Memory B cell (primary cell): ENCODE measurements around the gene CYB5D1.

ENCODE experiments used
- ATAC-seq: fragments of 150-1000 bp; cut with Tn5 transposase; 2 replicates; pipeline ENCODE4 v1.10.0; 2021; ENCODE audit warnings: low read depth, mild to moderate bottlenecking, moderate library complexity
- DNase-seq, 2 donors: peaks; one replicate each; pipeline ENCODE4 v3.0.0; 2022; ENCODE audit warnings: low spot score in 2 of 2
- H3K27ac Mint-ChIP-seq: one replicate; pipeline ENCODE4 v1.8.0; 2022; ENCODE audit warnings: mild to moderate bottlenecking, moderate library complexity, mixed read lengths
- H3K27me3 Mint-ChIP-seq: one replicate; pipeline ENCODE4 v1.8.0; 2022; ENCODE audit warnings: mixed read lengths
- H3K36me3 Mint-ChIP-seq: one replicate; pipeline ENCODE4 v1.8.0; 2022; ENCODE audit warnings: mild to moderate bottlenecking, mixed read lengths
- H3K4me1 Mint-ChIP-seq: one replicate; pipeline ENCODE4 v1.8.0; 2022; ENCODE audit warnings: mixed read lengths
- H3K4me3 Mint-ChIP-seq: one replicate; pipeline ENCODE4 v1.8.0; 2022; ENCODE audit warnings: mild to moderate bottlenecking, moderate library complexity, mixed read lengths
- H3K9me3 Mint-ChIP-seq: one replicate; pipeline ENCODE4 v1.8.0; 2022; ENCODE audit warnings: mixed read lengths

CYB5D1 gene

DNA sequence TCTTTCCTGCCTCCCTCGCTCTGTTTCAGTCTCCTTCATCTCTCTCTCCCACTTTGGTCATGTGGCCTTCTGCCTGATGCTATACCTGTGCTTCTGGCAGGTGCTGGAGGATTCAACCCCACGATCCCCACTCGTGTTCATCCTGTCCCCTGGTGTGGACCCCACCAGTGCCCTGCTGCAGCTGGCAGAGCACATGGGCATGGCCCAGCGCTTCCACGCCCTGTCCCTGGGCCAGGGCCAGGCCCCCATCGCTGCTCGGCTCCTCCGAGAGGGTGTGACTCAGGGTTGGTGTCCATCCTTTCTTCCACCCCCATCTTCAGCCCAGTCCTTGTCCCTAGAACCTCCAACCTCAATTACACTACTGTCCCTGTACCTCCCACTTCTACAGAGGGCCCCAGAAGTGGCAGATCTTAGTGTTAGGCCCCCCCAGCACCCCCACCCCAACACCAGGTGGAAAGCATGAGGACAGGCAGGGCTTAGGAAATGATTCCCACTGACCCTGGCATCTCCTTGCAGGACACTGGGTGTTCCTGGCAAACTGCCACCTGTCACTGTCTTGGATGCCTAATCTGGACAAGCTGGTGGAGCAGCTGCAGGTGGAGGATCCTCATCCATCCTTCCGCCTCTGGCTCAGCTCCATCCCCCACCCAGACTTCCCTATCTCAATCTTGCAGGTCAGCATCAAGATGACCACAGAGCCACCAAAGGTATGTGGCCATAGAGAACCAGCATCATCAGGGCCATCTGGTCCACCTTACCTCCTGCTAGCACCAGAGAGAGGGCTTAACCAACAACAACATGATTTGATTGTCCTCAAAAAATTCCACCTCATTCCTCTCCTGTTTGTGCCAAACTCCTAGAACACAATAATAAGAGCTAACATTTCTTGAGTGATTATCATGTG lies 33.5 kb upstream of the CYB5D1 start:
- no peak for ATAC-seq
- H3K27ac Mint-ChIP-seq, result no peak overlapping the region
- H3K9me3 Mint-ChIP-seq, result no peaks in the 10 kb centered on the region
- H3K4me3 Mint-ChIP-seq, result no peak overlapping the region
- H3K4me1 Mint-ChIP-seq, result no peaks in the 10 kb centered on the region
- no peaks in the 10 kb centered on the region for H3K36me3 Mint-ChIP-seq
- no peak for DNase-seq
- peaks cover 6% of the 10 kb centered on the region for H3K27me3 Mint-ChIP-seq

DNA sequence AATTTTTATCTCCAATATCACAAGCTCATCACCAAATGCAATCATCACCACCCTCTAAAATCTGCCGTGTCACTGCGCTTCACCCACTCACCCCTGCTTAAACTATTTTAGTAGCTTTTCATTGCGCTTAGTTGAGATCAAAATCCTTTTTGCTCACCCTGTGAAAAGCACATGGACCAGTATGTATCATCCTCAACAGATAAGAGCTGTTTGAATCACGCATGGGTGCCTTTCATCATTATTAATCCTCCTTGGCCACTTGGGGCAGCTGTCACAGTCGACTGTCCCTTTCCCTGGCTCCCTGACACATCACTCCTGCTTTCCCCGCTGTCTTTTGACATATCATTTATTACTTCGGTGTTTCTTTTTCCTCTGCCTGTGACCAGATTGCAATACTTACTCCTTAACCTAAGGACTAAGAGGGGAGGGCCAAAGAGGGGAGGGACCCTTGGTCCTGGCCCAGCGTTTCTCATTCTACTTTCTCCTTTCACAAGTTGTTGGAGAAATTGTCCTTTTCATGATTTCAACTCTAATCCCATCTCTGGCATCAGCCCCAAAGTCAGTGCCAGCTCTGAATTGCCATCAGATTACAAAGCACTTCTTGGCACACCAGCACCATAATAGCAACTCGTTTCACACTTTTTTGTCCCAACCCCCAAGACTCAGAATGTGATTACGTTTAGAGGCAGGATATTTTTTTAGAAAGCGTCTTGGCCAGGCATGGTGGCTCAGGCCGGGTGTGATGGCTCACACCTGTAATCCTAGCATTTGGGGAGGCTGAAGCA lies 32.4 kb upstream of the CYB5D1 start:
- no peak for ATAC-seq
- no peak overlapping the region for H3K27ac Mint-ChIP-seq
- DNase-seq, result no peak
- no peak overlapping the region for H3K4me3 Mint-ChIP-seq
- no peaks in the 10 kb centered on the region for H3K4me1 Mint-ChIP-seq
- peaks cover 7% of the 10 kb centered on the region for H3K27me3 Mint-ChIP-seq
- H3K36me3 Mint-ChIP-seq, result no peaks in the 10 kb centered on the region
- no peaks in the 10 kb centered on the region for H3K9me3 Mint-ChIP-seq

DNA sequence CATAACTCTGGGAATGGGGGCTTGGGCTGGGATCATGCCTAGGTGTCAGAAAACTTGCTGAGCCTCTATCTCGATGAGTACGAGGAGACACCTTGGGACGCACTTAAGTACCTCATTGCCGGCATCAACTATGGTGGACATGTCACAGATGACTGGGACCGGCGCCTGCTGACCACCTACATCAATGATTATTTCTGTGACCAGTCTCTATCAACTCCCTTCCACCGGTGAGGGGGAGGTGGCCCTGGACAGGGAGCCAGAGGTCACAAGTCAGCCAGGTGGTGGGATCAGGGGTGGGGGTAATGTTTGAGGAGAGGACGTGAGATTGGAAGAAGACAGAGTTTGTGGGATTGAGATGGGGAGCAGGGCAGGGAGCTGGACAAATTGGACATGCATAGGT lies 27.2 kb upstream of the CYB5D1 start:
- Mint-ChIP-seq H3K9me3 (no peaks in the 10 kb centered on the region), H3K4me1 (peaks cover 9% of the 10 kb centered on the region), H3K27ac (no peak overlapping the region), H3K36me3 (no peaks in the 10 kb centered on the region), H3K27me3 (peaks cover 15% of the 10 kb centered on the region), H3K4me3 (no peak overlapping the region)
- DNase-seq (no peak), ATAC-seq (no peak)

DNA sequence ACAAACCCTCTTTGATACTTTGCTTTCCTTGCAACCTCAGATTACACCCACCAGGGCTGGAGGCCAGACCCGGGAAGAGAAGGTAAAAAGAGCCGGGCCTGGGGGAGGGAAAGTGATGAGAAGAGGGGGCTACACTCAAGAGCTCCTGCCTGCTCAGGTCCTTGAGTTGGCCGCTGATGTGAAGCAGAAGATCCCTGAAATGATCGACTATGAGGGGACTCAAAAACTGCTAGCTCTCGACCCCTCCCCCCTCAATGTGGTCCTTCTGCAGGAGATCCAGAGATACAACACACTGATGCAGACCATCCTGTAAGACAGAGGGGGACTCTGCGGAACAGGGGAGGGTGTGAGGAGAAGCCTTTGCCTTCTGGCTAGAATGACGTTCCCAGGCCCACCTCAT lies 26.6 kb upstream of the CYB5D1 start:
- DNase-seq (no peak), ATAC-seq (no peak)
- H3K4me1 Mint-ChIP-seq, result peaks cover 12% of the 10 kb centered on the region
- H3K27me3 Mint-ChIP-seq, result peaks cover 15% of the 10 kb centered on the region
- no peak overlapping the region for H3K27ac Mint-ChIP-seq
- no peak overlapping the region for H3K4me3 Mint-ChIP-seq
- H3K9me3 Mint-ChIP-seq, result no peaks in the 10 kb centered on the region
- no peaks in the 10 kb centered on the region for H3K36me3 Mint-ChIP-seq

DNA sequence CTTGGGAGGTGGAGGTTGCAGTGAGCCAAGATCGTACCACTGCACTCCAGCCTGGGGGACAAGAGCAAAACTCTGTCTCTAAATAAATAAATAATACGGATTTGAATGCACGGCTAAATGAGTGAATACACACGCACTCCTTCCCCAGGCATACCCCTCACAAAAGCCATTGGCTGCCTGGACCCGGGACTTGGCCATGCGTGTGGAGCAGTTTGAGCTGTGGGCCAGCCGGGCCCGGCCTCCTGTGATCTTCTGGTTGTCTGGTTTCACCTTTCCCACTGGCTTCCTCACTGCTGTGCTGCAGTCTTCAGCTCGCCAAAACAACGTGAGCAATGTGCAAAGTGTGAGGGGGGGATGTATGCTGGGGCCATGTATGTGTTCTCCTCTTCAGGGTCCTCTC lies 25.4 kb upstream of the CYB5D1 start:
- Mint-ChIP-seq H3K27me3 (peaks cover 15% of the 10 kb centered on the region), H3K4me3 (no peak overlapping the region), H3K27ac (no peak overlapping the region), H3K36me3 (no peaks in the 10 kb centered on the region), H3K9me3 (no peaks in the 10 kb centered on the region), H3K4me1 (peaks cover 23% of the 10 kb centered on the region)
- DNase-seq (no peak), ATAC-seq (no peak)

DNA sequence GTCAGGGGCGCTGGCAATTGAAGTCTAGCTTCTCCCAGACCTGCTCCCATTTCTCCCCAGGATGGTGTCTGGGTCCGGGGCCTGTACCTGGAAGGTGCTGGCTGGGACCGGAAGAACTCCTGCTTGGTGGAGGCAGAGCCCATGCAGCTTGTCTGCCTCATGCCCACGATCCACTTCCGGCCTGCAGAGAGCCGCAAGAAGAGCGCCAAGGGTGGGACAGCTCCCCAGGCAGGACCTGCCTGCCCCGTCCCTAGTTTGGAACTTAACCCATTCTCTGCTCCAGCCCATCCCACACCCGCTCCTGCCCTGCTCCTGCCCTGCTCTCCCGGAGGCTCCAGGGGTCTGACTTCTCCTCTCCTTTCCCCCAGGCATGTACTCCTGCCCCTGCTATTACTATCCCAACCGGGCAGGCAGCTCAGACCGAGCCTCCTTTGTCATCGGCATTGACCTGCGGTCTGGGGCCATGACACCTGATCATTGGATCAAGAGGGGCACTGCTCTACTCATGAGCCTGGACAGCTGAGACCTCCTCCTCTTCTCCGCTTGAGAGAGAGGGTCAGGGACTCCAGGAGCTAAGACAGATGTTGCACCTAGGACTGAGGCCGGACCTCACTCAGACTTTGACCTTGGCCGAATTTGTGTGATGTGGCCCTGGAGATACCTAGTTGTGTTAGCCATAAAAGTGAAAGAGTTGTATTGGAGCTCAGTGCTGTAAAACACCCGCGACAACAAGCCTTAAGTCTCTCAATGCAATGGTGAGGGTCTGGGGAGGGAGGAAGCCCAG lies 24.6 kb upstream of the CYB5D1 start:
- no peak for ATAC-seq
- H3K27ac Mint-ChIP-seq, result peak overlapping the region; percentile 98
- DNase-seq, result no peak
- no peaks in the 10 kb centered on the region for H3K36me3 Mint-ChIP-seq
- H3K9me3 Mint-ChIP-seq, result no peaks in the 10 kb centered on the region
- H3K4me1 Mint-ChIP-seq, result peaks cover 26% of the 10 kb centered on the region
- H3K4me3 Mint-ChIP-seq, result peak overlapping the region; percentile 92
- peaks cover 15% of the 10 kb centered on the region for H3K27me3 Mint-ChIP-seq

DNA sequence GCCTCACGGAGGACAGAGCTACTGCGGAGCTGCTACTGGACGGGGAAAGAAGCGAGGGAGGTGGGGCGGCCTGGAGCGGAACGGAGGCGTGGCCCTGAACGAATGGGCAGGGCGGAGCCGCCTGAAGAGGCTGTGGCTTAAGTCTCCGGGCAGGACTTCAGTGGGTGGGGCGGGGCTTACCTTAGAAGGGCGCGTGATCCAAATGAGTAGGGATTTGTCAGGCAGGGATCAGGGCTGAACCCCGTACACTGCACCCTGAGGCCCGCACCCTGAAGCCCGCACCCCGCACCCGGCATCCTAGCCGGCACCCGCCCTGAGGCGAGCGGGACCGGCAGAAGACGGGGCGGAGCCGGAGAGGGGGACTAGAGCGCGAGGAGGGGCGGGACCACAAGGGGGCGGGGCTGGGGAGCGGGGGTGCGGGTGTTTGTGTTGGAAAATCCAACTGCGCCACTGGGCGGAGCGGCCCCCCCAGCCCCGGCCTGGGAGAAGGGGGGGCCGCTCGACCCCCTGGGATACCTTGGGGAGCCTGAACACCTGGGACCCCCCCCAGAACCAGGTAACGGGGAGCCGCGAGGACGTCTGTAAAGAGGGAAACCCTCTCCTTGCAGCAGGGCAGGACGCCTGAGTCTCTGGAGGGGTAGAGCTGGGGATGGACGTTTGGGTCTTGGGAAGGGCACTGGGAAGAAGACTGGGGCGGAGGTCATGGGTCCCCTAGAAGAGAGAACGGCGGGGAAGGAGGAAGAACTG lies 23.8 kb upstream of the CYB5D1 start, which contains the start of gene KDM6B:
Gene KDM6B, plus strand, starts transcription at position 423 of the 747 bp plus-strand sequence. CDS start 11,338 bp downstream, outside the sequence.
- Mint-ChIP-seq H3K27ac (peak within 1 kb of the TSS; percentile 98), H3K36me3 (no peaks in the 10 kb centered on the region), H3K4me1 (peaks cover 33% of the 10 kb centered on the region), H3K4me3 (peak within 1 kb of the TSS; percentile 92), H3K9me3 (no peaks in the 10 kb centered on the region), H3K27me3 (peaks cover 15% of the 10 kb centered on the region)
- peak; percentile 89 to 91 for DNase-seq
- ATAC-seq, result peak; percentile 55

DNA sequence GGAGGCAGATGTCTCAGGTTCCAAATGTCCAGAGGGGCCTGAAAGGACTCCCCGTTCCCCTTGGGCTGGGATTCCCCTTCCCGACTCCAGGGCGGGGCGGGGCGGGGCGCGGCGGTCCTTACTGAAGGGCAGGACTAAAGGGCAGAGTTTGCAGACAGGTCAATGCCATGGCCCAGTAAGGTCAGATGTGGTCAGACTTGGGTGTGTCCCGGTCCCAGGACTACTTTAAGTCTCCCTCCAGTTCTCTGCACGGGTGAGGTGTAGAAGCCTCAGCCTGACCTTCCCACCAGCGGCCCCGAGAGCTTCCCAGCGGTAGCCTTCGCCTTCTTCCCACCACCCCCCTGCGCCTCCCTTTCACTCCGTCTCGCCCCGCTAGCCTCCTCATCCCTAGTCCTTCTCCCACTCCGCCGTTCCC lies 23.3 kb upstream of the CYB5D1 start:
- peak overlapping the region; percentile 98 for H3K27ac Mint-ChIP-seq
- H3K4me3 Mint-ChIP-seq, result peak overlapping the region; percentile 92
- H3K27me3 Mint-ChIP-seq, result peaks cover 11% of the 10 kb centered on the region
- DNase-seq, result peak in 1 of 2 donors; percentile 65
- peak; percentile 15 for ATAC-seq
- no peaks in the 10 kb centered on the region for H3K36me3 Mint-ChIP-seq
- peaks cover 37% of the 10 kb centered on the region for H3K4me1 Mint-ChIP-seq
- H3K9me3 Mint-ChIP-seq, result no peaks in the 10 kb centered on the region

DNA sequence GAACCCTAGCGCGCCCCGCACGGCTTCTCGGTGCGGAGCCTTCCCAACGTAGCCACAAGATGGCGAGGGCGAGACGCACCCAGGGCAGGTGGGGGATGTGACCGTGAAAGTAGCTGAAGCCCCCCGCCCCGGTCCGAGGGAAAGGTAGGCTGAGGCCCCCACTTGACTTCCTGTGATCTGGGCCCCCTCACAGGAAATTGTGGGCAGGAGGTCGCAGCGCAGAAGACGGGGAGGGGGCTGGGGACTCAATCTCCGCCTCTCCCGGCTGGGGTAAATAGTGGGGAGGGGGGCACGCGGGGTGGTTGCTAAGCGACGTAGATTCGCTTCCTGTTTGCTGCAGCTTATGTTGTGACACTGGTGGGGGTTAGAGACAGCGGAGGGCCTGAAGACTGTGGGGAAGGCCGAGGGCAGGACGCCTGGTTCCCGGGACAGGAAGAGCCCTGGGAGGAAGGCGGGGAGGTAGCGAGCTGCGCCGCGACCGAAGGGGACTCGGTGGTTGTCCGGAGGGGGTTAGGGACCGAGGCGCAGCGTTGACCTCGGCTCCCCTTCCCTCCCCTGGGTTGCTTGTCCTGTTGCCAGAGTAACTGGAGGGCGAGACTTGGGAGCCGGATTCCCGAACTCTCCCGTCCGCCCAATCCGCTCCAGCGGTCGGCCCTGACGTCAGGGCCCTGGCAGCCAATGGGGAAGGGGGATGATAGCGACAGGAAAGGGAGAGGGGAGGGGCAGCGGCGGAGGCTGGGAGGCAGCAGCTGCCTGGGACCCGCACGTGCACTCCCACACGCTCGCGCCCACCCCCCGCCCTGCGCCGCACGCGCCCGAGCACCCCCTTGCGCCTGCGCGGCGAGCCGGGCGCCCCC lies 22.6 kb upstream of the CYB5D1 start:
- DNase-seq (peak; percentile 87 to 88), ATAC-seq (peak; percentile 54)
- Mint-ChIP-seq H3K4me3 (peak overlapping the region; percentile 92), H3K27me3 (peaks cover 11% of the 10 kb centered on the region), H3K27ac (peak overlapping the region; percentile 98), H3K9me3 (no peaks in the 10 kb centered on the region), H3K36me3 (peaks cover 2% of the 10 kb centered on the region), H3K4me1 (peaks cover 42% of the 10 kb centered on the region)

DNA sequence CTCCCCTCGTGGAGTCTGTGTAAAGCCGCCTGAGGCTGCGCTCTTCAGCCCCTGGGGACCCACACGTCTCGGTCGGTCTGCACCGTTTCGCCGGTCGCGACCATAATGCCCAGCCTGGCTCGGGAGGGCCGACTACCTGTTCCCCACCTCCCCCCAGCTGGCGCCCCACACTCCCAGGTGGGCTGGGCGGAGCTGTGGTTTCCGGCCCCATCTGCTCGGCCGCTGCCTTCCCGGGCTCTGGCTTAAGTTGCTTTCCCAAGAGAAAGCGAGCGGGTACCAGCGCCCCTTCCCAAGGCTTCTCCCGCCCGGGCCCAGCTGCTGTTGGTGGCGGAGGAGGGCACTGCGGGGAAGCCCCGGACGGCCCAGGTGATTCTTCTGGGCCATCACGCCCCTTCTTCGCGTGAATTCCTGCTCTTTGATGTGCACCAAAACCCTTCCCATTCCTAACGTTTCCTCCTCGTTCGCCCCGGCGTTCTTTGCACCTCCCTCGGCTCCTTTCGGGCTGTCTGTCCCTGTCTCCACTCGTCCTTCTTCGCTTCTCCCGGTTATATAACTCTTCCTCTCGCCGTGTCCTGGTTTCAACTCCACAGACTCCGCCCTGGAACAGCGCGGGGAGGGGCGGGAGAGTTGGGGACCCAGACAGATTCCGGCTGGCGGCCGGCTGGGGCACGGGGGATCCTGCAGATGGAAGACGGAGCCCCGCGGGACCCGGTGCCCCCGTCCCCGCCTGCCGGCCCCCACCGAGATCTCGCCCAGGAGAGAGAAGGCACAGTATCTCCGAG lies 21.8 kb upstream of the CYB5D1 start:
- peak overlapping the region; percentile 98 for H3K27ac Mint-ChIP-seq
- peaks cover 10% of the 10 kb centered on the region for H3K27me3 Mint-ChIP-seq
- peak overlapping the region; percentile 92 for H3K4me3 Mint-ChIP-seq
- peak in 1 of 2 donors; percentile 84 for DNase-seq
- H3K9me3 Mint-ChIP-seq, result no peaks in the 10 kb centered on the region
- H3K36me3 Mint-ChIP-seq, result peaks cover 5% of the 10 kb centered on the region
- ATAC-seq, result peak; percentile 4
- peaks cover 47% of the 10 kb centered on the region for H3K4me1 Mint-ChIP-seq

DNA sequence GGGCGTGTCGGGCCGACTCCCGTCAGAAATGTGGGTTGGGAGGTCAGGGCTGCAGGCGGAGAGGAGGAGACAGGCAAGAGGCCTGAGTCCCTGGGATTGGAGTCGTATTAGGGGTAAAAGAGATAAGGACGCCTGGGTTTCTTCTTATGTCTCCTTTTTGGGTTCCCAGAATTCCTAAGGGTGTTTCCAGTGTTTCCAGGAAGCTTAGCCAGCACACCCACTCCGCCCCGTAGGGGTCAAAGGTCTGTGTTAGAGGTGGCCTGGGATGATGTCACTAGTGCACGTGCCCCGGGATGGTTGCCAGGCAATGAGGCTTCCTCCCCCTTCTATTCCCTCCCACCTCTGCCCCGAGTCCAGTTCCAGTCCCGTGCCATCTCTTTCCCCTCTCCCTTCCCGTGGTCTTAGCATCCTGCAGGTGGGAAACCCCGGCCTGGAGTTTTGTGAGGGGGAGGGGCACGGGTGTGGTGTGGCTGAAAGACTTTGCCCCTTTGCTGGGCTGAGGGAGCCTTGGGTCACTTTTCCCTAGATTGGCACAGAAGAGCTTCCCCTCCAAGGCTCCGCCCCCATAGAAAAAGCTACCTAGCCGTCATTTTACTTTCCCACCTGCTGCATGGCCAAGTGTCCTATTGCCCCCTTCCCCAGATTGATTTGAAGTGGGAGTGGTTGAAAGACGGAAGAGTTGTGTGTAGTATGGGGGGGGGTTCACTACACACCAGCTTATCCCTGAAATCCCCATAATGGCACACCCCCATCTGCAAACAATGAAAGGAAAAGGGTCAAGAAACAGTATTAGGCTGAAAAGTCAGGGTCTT lies 21.0 kb upstream of the CYB5D1 start:
- Mint-ChIP-seq H3K27ac (peak overlapping the region; percentile 98), H3K4me1 (peaks cover 52% of the 10 kb centered on the region), H3K36me3 (peaks cover 5% of the 10 kb centered on the region), H3K27me3 (peaks cover 8% of the 10 kb centered on the region), H3K9me3 (no peaks in the 10 kb centered on the region), H3K4me3 (peak overlapping the region; percentile 92)
- DNase-seq, result no peak
- no peak for ATAC-seq
